ENCODE data around the gene PARN.

DNA sequence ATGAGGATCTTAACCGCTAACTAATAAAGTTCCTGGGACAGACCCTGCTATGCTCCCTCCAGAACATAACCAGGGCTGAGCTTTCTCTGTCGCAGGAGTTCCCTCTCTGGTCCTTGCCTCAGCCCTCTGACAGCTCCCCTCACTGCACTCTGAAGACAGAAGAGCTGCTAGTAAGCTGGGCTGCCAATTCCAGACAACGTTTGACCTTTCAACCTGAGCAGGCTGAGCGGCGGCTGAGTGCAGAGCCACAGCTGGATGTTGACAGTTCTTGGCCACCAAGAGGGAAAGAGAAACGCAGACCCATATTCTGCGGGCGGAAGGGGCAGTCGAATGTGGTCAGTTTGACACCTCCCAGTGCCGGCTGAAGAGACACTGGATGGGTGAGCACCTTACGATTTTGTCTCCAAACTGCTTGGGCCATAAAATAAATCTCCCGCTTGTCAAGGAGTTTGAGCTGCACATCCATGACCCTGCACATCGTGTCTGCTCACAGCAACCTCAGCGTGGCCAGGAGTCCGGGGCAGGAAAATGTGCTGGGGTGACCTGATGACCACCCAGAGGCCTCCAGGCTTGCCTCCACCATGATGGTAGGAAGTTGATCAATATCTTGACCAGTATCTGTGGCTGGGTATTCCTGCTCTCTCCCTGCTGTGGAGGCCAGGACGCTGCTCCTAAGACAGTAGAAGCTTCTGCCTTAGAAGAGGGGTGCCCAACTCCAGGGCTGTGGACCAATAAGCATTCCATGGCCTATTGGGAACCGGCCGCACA is 209.2 kb downstream of the PARN start:
- no peak for TF ChIP-seq SIN3A (IDR thresholded peaks at IDR 0.05; ENCODE audit: borderline replicate concordance, insufficient read depth, low read depth, low read length)
- TF ChIP-seq, protein P1, sequence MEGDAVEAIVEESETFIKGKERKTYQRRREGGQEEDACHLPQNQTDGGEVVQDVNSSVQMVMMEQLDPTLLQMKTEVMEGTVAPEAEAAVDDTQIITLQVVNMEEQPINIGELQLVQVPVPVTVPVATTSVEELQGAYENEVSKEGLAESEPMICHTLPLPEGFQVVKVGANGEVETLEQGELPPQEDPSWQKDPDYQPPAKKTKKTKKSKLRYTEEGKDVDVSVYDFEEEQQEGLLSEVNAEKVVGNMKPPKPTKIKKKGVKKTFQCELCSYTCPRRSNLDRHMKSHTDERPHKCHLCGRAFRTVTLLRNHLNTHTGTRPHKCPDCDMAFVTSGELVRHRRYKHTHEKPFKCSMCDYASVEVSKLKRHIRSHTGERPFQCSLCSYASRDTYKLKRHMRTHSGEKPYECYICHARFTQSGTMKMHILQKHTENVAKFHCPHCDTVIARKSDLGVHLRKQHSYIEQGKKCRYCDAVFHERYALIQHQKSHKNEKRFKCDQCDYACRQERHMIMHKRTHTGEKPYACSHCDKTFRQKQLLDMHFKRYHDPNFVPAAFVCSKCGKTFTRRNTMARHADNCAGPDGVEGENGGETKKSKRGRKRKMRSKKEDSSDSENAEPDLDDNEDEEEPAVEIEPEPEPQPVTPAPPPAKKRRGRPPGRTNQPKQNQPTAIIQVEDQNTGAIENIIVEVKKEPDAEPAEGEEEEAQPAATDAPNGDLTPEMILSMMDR (IDR thresholded peaks at IDR 0.05), result no peak
- TF ChIP-seq POLR2AphosphoS5 (IDR thresholded peaks at IDR 0.05; ENCODE audit: low read depth, low read length), result no peak
- TF ChIP-seq, protein P2, sequence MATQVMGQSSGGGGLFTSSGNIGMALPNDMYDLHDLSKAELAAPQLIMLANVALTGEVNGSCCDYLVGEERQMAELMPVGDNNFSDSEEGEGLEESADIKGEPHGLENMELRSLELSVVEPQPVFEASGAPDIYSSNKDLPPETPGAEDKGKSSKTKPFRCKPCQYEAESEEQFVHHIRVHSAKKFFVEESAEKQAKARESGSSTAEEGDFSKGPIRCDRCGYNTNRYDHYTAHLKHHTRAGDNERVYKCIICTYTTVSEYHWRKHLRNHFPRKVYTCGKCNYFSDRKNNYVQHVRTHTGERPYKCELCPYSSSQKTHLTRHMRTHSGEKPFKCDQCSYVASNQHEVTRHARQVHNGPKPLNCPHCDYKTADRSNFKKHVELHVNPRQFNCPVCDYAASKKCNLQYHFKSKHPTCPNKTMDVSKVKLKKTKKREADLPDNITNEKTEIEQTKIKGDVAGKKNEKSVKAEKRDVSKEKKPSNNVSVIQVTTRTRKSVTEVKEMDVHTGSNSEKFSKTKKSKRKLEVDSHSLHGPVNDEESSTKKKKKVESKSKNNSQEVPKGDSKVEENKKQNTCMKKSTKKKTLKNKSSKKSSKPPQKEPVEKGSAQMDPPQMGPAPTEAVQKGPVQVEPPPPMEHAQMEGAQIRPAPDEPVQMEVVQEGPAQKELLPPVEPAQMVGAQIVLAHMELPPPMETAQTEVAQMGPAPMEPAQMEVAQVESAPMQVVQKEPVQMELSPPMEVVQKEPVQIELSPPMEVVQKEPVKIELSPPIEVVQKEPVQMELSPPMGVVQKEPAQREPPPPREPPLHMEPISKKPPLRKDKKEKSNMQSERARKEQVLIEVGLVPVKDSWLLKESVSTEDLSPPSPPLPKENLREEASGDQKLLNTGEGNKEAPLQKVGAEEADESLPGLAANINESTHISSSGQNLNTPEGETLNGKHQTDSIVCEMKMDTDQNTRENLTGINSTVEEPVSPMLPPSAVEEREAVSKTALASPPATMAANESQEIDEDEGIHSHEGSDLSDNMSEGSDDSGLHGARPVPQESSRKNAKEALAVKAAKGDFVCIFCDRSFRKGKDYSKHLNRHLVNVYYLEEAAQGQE (IDR thresholded peaks at IDR 0.05; ENCODE audit: insufficient read depth in 1 of 2, low read depth in 2 of 2, low read length in 1 of 2), result no peak
- no peak for TF ChIP-seq TCF7L2 (IDR thresholded peaks at IDR 0.05; ENCODE audit: low read depth, low read length)
